ENCODE measurements around the gene C11orf54. TPM values are rescaled to one million over a fixed set of nuclear protein-coding genes. Genes with fewer than 3 reads are reported as not detected.
A peak's percentile ranks its signal among the peaks of the same experiment; 100 is the strongest.

Gene C11orf54
- total and polyA plus RNA-seq, 2 donors (not counting 3 experiments of a cell fraction or from before 2014, with no cell fraction given) = 4.2 to 18.7 TPM

GRCh38 chr11:93796441-93797231 lies 55.2 kb downstream of the C11orf54 start:
- ChIA-PET CTCF (no interaction called here), POLR2A (no interaction called here)
- no peak for DNase-seq (ENCODE audit: low read depth, low spot score)
- FAIRE-seq = peak; percentile 24
- intact Hi-C loops (cut with micrococcal nuclease) (loop anchor here (10.0 kb wide), 1 partner anchor 698 kb away; the partner anchor contains the start of genes ANKRD49 and MRE11), dilution Hi-C loops (cut with MboI; ENCODE audit: extremely low pct_ligation_motif_present, low sequenced_read_pairs) (no loop called here)
- no peak overlapping the region for H3K4me2 ChIP-seq (ENCODE audit: insufficient read depth, low read length)
- TF ChIP-seq POLR2AphosphoS5 (IDR thresholded peaks at IDR 0.05; ENCODE audit: insufficient read depth, low read depth, low read length) (no peak), POLR2A (IDR thresholded peaks at IDR 0.05; ENCODE audit: low read depth, low read length) (no peak), EZH2 (IDR thresholded peaks at IDR 0.05; ENCODE audit: borderline replicate concordance, low read depth, low read length, severe bottlenecking) (no peak), MYC (IDR thresholded peaks at IDR 0.05; ENCODE audit: low read depth, low read length) (no peak), GATA2 (IDR thresholded peaks at IDR 0.05; ENCODE audit: insufficient read depth, insufficient read length, low read depth, low read length) (no peak), CTCF (IDR thresholded peaks at IDR 0.05; ENCODE audit: extremely low read depth in 1 of 2, insufficient read depth in 1 of 2, low read depth in 1 of 2, low read length in 2 of 2) (no peak), MAX (IDR thresholded peaks at IDR 0.05; ENCODE audit: insufficient read depth, insufficient read length) (no peak), JUN (IDR thresholded peaks at IDR 0.05; ENCODE audit: borderline replicate concordance, insufficient read depth, insufficient read length, low read depth) (no peak), FOS (IDR thresholded peaks at IDR 0.05; ENCODE audit: borderline replicate concordance, insufficient read depth, low read length) (no peak)
- H3K9me1 ChIP-seq (replicated peaks; ENCODE audit: control insufficient read depth, extremely low read depth, insufficient read depth, low read length) = no peaks in the 10 kb centered on the region
- H3K9me3 ChIP-seq (replicated peaks; ENCODE audit: control insufficient read depth, insufficient read depth, low read length) = no peaks in the 10 kb centered on the region
- no TSS peak for BruUV-seq (replicated peaks)
- H3K4me3 ChIP-seq (replicated peaks in 1 of 3; ENCODE audit: insufficient read depth in 1 of 3, low read depth in 1 of 3, low read length in 3 of 3) = no peak overlapping the region
- H4K20me1 ChIP-seq (replicated peaks; ENCODE audit: control insufficient read depth, extremely low read depth, insufficient read depth, low read length) = peaks cover 2% of the 10 kb centered on the region
- no peak overlapping the region for H2AFZ ChIP-seq (ENCODE audit: low read depth, low read length)
- H3K27me3 ChIP-seq (ENCODE audit: control insufficient read depth in 2 of 2, insufficient read depth in 2 of 2, low read length in 2 of 2) = no peaks in the 10 kb centered on the region
- H3K4me1 ChIP-seq (ENCODE audit: control insufficient read depth, extremely low read depth, insufficient read depth, low read length) = no peaks in the 10 kb centered on the region
- peaks cover 20 to 25% of the 10 kb centered on the region in 2 experiments for H3K36me3 ChIP-seq (ENCODE audit: control insufficient read depth in 2 of 2, extremely low read depth in 1 of 2, insufficient read depth in 2 of 2, low read length in 2 of 2)
- no peak overlapping the region for H3K27ac ChIP-seq (ENCODE audit: insufficient read depth, low read depth, low read length)
- H3K9ac ChIP-seq (replicated peaks; ENCODE audit: extremely low read depth, insufficient read depth, low read length) = no peak overlapping the region
- H3K79me2 ChIP-seq (ENCODE audit: control insufficient read depth, insufficient read depth, low read length) = peaks cover 13% of the 10 kb centered on the region
